ENCODE measurements around the gene SF3B4. TPM values are rescaled to one million over a fixed set of nuclear protein-coding genes. Genes with fewer than 3 reads are reported as not detected.
A peak's percentile ranks its signal among the peaks of the same experiment; 100 is the strongest.
"Not testable (repeated sequence)": the region's sequence is repeated elsewhere in the genome, so short reads cannot be mapped to it uniquely, and the experiment has no call there.

The SF3B4 gene
- total RNA-seq, 1 donor from 2014 or later: 68.1 TPM

DNA sequence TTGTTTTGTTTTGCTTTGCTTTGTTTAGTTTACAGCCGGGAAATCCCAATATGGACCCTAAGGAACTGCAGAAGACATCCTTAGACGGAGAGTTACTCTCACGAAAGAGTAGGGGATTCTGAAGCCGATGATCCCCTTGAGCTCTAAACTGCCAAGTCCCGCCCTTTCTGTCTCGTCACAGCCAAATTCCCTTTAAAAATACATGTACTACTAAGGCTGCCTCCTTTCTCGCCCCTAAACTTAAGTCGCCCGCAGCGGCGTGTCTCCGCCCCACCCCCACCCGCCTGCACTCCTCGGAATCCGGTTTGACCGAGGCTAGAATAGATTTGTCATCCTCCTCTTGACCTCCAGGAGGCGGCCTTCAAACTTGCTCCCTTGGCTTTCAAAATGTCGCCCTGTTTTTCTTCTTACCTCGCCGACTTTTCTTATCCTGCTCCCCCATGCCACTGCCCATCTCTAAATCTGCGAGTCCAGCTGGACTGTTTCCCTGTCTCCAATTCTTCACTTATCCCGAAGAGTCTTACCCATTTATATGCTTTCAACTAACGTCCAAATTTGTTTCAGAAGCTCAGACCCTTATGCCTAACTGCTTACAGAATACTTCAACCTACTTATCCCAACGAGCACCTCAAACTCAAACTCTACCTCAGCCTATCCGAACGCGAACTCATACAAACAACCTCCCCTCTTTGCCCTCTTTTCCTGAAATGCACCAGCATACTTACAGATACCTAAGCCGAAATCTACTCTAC is 39.2 kb downstream of the SF3B4 start:
- Mint-ChIP-seq H3K9me3 (ENCODE audit: unreplicated experiment) (no peaks in the 10 kb centered on the region), H3K4me3 (ENCODE audit: unreplicated experiment) (no peak overlapping the region), H3K27ac (ENCODE audit: unreplicated experiment) (no peak overlapping the region), H3K4me1 (ENCODE audit: unreplicated experiment) (peaks cover 3% of the 10 kb centered on the region), H3K36me3 (ENCODE audit: unreplicated experiment) (no peaks in the 10 kb centered on the region), H3K27me3 (ENCODE audit: unreplicated experiment) (no peaks in the 10 kb centered on the region)
- DNase-seq (ENCODE audit: extremely low spot score, unreplicated experiment): peak; percentile 91
- peak; percentile 66 for TF ChIP-seq CTCF (IDR thresholded peaks at IDR 0.05)

GRCh38 chr1:149887456-149888246 is 40.0 kb downstream of the SF3B4 start:
- TF ChIP-seq CTCF (IDR thresholded peaks at IDR 0.05): no peak
- Mint-ChIP-seq H3K36me3 (ENCODE audit: unreplicated experiment) (no peaks in the 10 kb centered on the region), H3K9me3 (ENCODE audit: unreplicated experiment) (no peaks in the 10 kb centered on the region), H3K27me3 (ENCODE audit: unreplicated experiment) (no peaks in the 10 kb centered on the region), H3K27ac (ENCODE audit: unreplicated experiment) (no peak overlapping the region), H3K4me3 (ENCODE audit: unreplicated experiment) (no peak overlapping the region), H3K4me1 (ENCODE audit: unreplicated experiment) (peaks cover 3% of the 10 kb centered on the region)
- DNase-seq (ENCODE audit: extremely low spot score, unreplicated experiment): peak; percentile 90

DNA sequence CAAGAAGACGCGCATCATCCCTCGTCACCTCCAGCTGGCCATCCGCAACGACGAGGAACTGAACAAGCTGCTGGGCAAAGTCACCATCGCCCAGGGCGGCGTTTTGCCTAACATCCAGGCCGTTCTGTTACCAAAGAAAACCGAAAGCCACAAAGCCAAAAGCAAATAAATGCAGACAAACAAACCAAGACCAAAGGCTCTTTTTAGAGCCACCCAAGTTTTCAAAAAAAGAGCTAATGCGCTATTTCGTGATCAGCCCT is 40.5 kb downstream of the SF3B4 start:
- H3K4me3 Mint-ChIP-seq (ENCODE audit: unreplicated experiment); H3K27me3 Mint-ChIP-seq (ENCODE audit: unreplicated experiment); H3K36me3 Mint-ChIP-seq (ENCODE audit: unreplicated experiment); DNase-seq (ENCODE audit: extremely low spot score, unreplicated experiment); H3K9me3 Mint-ChIP-seq (ENCODE audit: unreplicated experiment); H3K27ac Mint-ChIP-seq (ENCODE audit: unreplicated experiment); H3K4me1 Mint-ChIP-seq (ENCODE audit: unreplicated experiment): not testable (repeated sequence)

DNA sequence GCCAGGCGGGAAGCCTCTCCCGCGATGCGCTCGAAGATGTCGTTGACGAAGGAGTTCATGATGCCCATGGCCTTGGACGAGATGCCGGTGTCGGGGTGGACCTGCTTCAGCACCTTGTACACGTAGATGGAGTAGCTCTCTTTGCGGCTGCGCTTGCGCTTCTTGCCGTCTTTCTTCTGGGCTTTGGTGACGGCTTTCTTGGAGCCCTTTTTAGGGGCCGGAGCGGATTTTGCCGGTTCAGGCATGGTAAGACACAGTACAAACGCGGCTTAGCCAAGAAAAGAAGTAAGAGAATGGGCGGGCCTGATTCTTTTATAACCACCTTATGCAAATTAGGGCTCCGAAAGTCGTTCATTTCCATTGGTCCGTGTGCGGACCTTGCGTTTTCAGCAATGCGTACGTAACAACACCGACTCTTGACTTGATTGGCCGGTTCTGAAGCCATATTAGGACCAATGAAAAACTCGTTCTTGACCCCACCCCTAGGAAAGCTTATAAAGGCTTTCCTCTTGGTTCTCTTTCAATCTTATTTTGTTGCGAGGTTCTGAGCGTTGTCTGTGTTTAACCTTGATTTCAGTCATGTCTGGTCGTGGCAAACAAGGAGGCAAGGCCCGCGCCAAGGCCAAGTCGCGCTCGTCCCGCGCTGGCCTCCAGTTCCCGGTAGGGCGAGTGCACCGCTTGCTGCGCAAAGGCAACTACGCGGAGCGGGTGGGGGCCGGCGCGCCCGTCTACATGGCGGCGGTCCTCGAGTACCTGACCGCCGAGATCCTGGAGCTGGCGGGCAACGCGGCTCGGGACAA is 41.0 kb downstream of the SF3B4 start:
- H3K4me1 Mint-ChIP-seq (ENCODE audit: unreplicated experiment): peaks cover 3% of the 10 kb centered on the region
- TF ChIP-seq CTCF (IDR thresholded peaks at IDR 0.05): no peak
- peak; percentile 93 for DNase-seq (ENCODE audit: extremely low spot score, unreplicated experiment)

DNA sequence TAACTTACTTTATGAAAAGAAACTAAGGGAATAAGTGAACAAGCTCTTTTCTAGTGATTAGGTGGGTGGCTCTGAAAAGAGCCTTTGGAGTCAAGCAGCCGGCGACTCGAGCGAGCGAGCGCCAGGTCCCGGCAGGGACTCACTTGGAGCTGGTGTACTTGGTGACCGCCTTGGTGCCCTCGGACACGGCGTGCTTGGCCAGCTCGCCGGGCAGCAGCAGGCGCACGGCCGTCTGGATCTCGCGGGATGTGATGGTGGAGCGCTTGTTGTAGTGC is 41.5 kb downstream of the SF3B4 start:
- not testable (repeated sequence) for H3K4me3 Mint-ChIP-seq (ENCODE audit: unreplicated experiment); H3K27ac Mint-ChIP-seq (ENCODE audit: unreplicated experiment); DNase-seq (ENCODE audit: extremely low spot score, unreplicated experiment); H3K36me3 Mint-ChIP-seq (ENCODE audit: unreplicated experiment); H3K4me1 Mint-ChIP-seq (ENCODE audit: unreplicated experiment); H3K27me3 Mint-ChIP-seq (ENCODE audit: unreplicated experiment); H3K9me3 Mint-ChIP-seq (ENCODE audit: unreplicated experiment)

More for the DNA sequence above, 41.0 kb downstream of the SF3B4 start:
- Mint-ChIP-seq H3K27ac (ENCODE audit: unreplicated experiment) (no peak overlapping the region), H3K27me3 (ENCODE audit: unreplicated experiment) (no peaks in the 10 kb centered on the region), H3K9me3 (ENCODE audit: unreplicated experiment) (no peaks in the 10 kb centered on the region), H3K36me3 (ENCODE audit: unreplicated experiment) (no peaks in the 10 kb centered on the region), H3K4me3 (ENCODE audit: unreplicated experiment) (no peak overlapping the region)

All from osteocyte (in vitro differentiated cells).